CD14-positive monocyte (primary cell): Measurements from ENCODE around the gene F10. TPM values are rescaled to one million over a fixed set of nuclear protein-coding genes. Genes with fewer than 3 reads are reported as not detected.
A peak's percentile ranks its signal among the peaks of the same experiment; 100 is the strongest.

ENCODE experiments used
- DNase-seq, 3 donors: peaks; one replicate each; pipeline ENCODE4 v3.0.0-alpha.2; 2011 to 2022
- H2AFZ ChIP-seq: 2 replicates; pipeline ENCODE4 v1.6.0; 2012; ENCODE audit warnings: mild to moderate bottlenecking, low read depth, low read length, inconsistent platforms; ENCODE audit not compliant: insufficient read depth, poor library complexity, severe bottlenecking
- H3K27ac ChIP-seq, 2 donors: 1 replicate in 1 of 2; 2 replicates in 1 of 2; pipeline ENCODE4 v1.5.1; 2012 to 2013; ENCODE audit warnings: low read length in 2 of 2, control low read depth in 1 of 2, inconsistent platforms in 1 of 2, low read depth in 1 of 2, mild to moderate bottlenecking in 1 of 2
- H3K27me3 ChIP-seq, 2 donors: one replicate each; pipeline versions ENCODE4 v1.6.0 to v1.6.1; 2011 to 2013; ENCODE audit warnings: low read length in 2 of 2; ENCODE audit not compliant: control insufficient read depth in 2 of 2, insufficient read depth in 2 of 2
- H3K36me3 ChIP-seq, 2 donors: replicated peaks in 1 of 2; 1 replicate in 1 of 2; 2 replicates in 1 of 2; pipeline versions ENCODE4 v1.5.1 to v1.6.1; 2012 to 2013; ENCODE audit warnings: low read length in 2 of 2, control low read depth in 1 of 2, inconsistent platforms in 1 of 2, mild to moderate bottlenecking in 1 of 2; ENCODE audit not compliant: insufficient read depth in 2 of 2, control insufficient read depth in 1 of 2
- H3K4me1 ChIP-seq, 2 donors: 1 replicate in 1 of 2; 2 replicates in 1 of 2; pipeline versions ENCODE4 v1.5.1 to v1.6.1; 2012 to 2013; ENCODE audit warnings: low read length in 2 of 2, control low read depth in 1 of 2, inconsistent platforms in 1 of 2, mild to moderate bottlenecking in 1 of 2, moderate library complexity in 1 of 2; ENCODE audit not compliant: insufficient read depth in 2 of 2, control insufficient read depth in 1 of 2
- H3K4me2 ChIP-seq: replicated peaks from 2 replicates; pipeline ENCODE3; 2012; ENCODE audit warnings: low read length, moderate library complexity, mild to moderate bottlenecking; ENCODE audit not compliant: poor library complexity, severe bottlenecking; ENCODE audit errors: extremely low read depth
- H3K4me3 ChIP-seq, 3 experiments: fragments of 200-600 bp in 1 of 3; sonication (generic) in 1 of 3; replicated peaks in 1 of 3; 1 replicate in 2 of 3; 2 replicates in 1 of 3; pipeline ENCODE4 v1.5.1; 2011 to 2013; ENCODE audit warnings: low read length in 3 of 3, mild to moderate bottlenecking in 3 of 3, control low read depth in 2 of 3, low read depth in 2 of 3, inconsistent platforms in 1 of 3, moderate library complexity in 1 of 3
- H3K79me2 ChIP-seq: 2 replicates; pipeline ENCODE4 v1.6.0; 2012; ENCODE audit warnings: mild to moderate bottlenecking, control low read depth, inconsistent platforms, low read length, moderate library complexity; ENCODE audit not compliant: insufficient read depth
- H3K9ac ChIP-seq: 2 replicates; pipeline ENCODE4 v1.6.0; 2017; ENCODE audit warnings: low read length, mild to moderate bottlenecking; ENCODE audit not compliant: insufficient read depth, poor library complexity, severe bottlenecking
- H3K9me3 ChIP-seq, 2 donors: replicated peaks in 1 of 2; 1 replicate in 1 of 2; 2 replicates in 1 of 2; pipeline versions ENCODE4 v1.5.1 to v1.6.1; 2012 to 2013; ENCODE audit warnings: low read length in 2 of 2, control low read depth in 1 of 2; ENCODE audit not compliant: control insufficient read depth in 1 of 2, insufficient read depth in 1 of 2
- H4K20me1 ChIP-seq: 2 replicates; pipeline ENCODE4 v1.6.0; 2012; ENCODE audit warnings: mild to moderate bottlenecking, low read length, control low read depth, moderate library complexity; ENCODE audit not compliant: insufficient read depth
- H3K27ac Mint-ChIP-seq, 7 donors: one replicate each; pipeline ENCODE4 v1.8.0; 2020; ENCODE audit warnings: mild to moderate bottlenecking in 7 of 7, mixed read lengths in 7 of 7, moderate library complexity in 6 of 7, inconsistent platforms in 2 of 7
- H3K27me3 Mint-ChIP-seq, 3 donors: one replicate each; pipeline ENCODE4 v1.8.0; 2021 to 2022; ENCODE audit warnings: low read depth in 3 of 3, mild to moderate bottlenecking in 3 of 3, mixed read lengths in 3 of 3, moderate library complexity in 3 of 3, inconsistent platforms in 1 of 3
- H3K36me3 Mint-ChIP-seq, 2 donors: one replicate each; pipeline ENCODE4 v1.8.0; 2020; ENCODE audit warnings: mixed read lengths in 2 of 2, inconsistent platforms in 1 of 2, mild to moderate bottlenecking in 1 of 2
- H3K4me1 Mint-ChIP-seq: one replicate; pipeline ENCODE4 v1.8.0; 2020; ENCODE audit warnings: mild to moderate bottlenecking, mixed read lengths
- H3K4me3 Mint-ChIP-seq, 2 donors: one replicate each; pipeline ENCODE4 v1.8.0; 2020; ENCODE audit warnings: mild to moderate bottlenecking in 2 of 2, mixed read lengths in 2 of 2, moderate library complexity in 1 of 2
- H3K9me3 Mint-ChIP-seq, 7 donors: one replicate each; pipeline ENCODE4 v1.8.0; 2020 to 2022; ENCODE audit warnings: mixed read lengths in 7 of 7, mild to moderate bottlenecking in 6 of 7, moderate library complexity in 6 of 7, inconsistent platforms in 2 of 7
- CTCF ChIP-seq: fragments of 200-600 bp; IDR thresholded peaks from one replicate; pipeline ENCODE4 v1.8.0; 2022; ENCODE audit warnings: antibody characterized with exemption, mild to moderate bottlenecking
- WGBS: methylation state at CpG from one replicate; pipeline ENCODE4 v1.1.5; 2013; ENCODE audit warnings: missing lambda C conversion rate; ENCODE audit not compliant: insufficient coverage; 5-methylcytosine and 5-hydroxymethylcytosine counted together
- intact Hi-C, 2 donors: fragments of 100-400 bp; cut with micrococcal nuclease; formaldehyde crosslinking; loops; one replicate each; pipeline versions ENCODE4 v1.15.0 to v1.15.1; 2023
- polyA plus RNA-seq, 3 donors: library from polyadenylated mRNA; depleted of rRNA in 1 of 3; unstranded in 2 of 3; stranded (reverse) in 1 of 3; fragments of 300-500 nt in 2 of 3; fragments of >200 nt in 1 of 3; fragmentation: Illumina TruSeq in 2 of 3; gene quantifications; 1 replicate in 2 of 3; 2 replicates in 1 of 3; pipeline ENCODE4 v1.2.3, GENCODE V29; 2012 to 2021

The F10 gene
- polyA plus RNA-seq, 3 donors: not detected

DNA sequence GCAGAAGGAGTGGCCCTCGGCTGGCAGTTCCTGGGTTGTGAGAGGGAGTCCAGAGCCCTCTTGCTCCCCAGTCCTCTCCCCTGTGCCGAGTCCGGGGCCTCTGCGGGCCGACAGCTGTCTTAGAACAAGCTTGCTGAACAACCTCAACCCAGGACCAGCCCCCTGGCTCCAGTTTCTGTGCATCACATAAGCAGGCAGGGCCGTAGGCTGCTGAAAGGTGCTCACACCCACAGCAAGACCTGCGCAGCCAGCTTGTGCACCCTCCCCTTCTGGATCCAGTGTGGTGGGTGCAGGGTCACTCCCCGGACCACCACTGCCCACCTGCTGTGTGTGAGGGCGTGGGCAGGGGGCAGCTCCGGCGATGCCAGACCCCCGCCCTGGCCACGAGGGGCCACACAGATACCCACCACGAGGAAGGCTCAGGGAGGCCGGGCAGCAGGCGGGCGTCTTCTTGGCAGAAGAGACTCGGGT, 42.2 kb upstream of the F10 start:
- no peaks in the 10 kb centered on the region for H4K20me1 ChIP-seq

DNA sequence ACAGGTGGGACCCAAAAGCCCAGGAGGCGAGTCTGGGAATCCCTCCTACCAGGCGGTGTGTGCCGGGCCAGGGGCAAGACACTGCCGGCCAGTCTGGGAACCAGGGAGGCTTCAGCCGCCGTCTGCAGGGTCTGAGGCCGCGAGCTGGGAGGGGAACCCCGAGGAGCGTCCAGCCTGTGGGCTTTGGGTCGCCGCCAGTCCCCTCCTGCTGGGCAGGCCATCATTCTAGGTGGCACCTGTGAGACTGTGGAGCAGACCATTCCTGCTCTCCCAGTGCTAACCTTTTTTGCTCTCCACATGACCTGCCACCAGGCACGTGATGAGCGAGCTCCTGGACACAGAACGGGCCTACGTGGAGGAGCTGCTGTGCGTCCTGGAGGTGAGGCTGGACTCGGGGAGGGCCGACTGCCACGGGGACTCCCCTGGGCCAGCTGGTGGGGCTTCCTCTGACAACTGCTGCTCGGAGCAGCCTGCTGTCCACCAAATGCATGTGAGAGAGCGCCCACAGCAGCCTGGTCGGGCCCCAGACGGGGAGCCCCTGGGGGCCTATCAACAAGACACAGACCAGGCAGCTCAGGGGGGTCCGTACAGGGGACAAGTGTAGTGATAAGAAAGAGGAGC, 41.6 kb upstream of the F10 start:
- Histone ChIP-seq H3K4me3 (no peak overlapping the region), H3K9me3 (no peaks in the 10 kb centered on the region), H3K79me2 (no peaks in the 10 kb centered on the region), H3K27me3 (no peaks in the 10 kb centered on the region), H4K20me1 (no peaks in the 10 kb centered on the region), H3K27ac (no peak overlapping the region), H3K9ac (no peak overlapping the region), H2AFZ (no peak overlapping the region), H3K4me1 (no peaks in the 10 kb centered on the region), H3K4me2 (no peak overlapping the region), H3K36me3 (no peaks in the 10 kb centered on the region)
- H3K4me3 Mint-ChIP-seq: no peak overlapping the region
- H3K9me3 Mint-ChIP-seq: peaks cover 0 to 5% (median 0%) of the 10 kb centered on the region in 7 donors
- no peak for DNase-seq
- intact Hi-C loops: no loop called here
- H3K27ac Mint-ChIP-seq: peak overlapping the region in 1 of 7 donors; percentile 65
- H3K4me1 Mint-ChIP-seq: no peaks in the 10 kb centered on the region
- WGBS: 94% methylated on average over 20 of the region's 25 CpGs
- no peak for TF ChIP-seq CTCF
- H3K36me3 Mint-ChIP-seq: no peaks in the 10 kb centered on the region
- H3K27me3 Mint-ChIP-seq: peaks cover 0 to 2% (median 2%) of the 10 kb centered on the region in 3 donors

More for the DNA sequence above, 42.2 kb upstream of the F10 start:
- Mint-ChIP-seq H3K27me3 (peaks cover 0 to 2% (median 2%) of the 10 kb centered on the region in 3 donors), H3K4me1 (no peaks in the 10 kb centered on the region), H3K36me3 (no peaks in the 10 kb centered on the region), H3K4me3 (no peak overlapping the region), H3K27ac (no peak overlapping the region), H3K9me3 (peaks cover 0 to 5% (median 0%) of the 10 kb centered on the region in 7 donors)
- TF ChIP-seq CTCF: no peak
- H3K9me3 ChIP-seq: no peaks in the 10 kb centered on the region
- H3K79me2 ChIP-seq: no peaks in the 10 kb centered on the region
- no peak overlapping the region for H2AFZ ChIP-seq
- no peak overlapping the region for H3K4me2 ChIP-seq
- no peak overlapping the region for H3K27ac ChIP-seq
- intact Hi-C loops: no loop called here
- H3K27me3 ChIP-seq: no peaks in the 10 kb centered on the region
- DNase-seq: no peak
- no peak overlapping the region for H3K4me3 ChIP-seq
- no peak overlapping the region for H3K9ac ChIP-seq
- H3K4me1 ChIP-seq: no peaks in the 10 kb centered on the region
- WGBS: 88% methylated on average over 17 of the region's 18 CpGs
- H3K36me3 ChIP-seq: no peaks in the 10 kb centered on the region
